ENCODE results near the gene RASGRP2.

Gene RASGRP2

GRCh38 chr11:64772303-64773018 lies 28.5 kb upstream of the RASGRP2 start:
- H3K27ac ChIP-seq = no peak overlapping the region
- in situ Hi-C loops (cut with HindIII; ENCODE audit: low pct_ligation_motif_present, low sequenced_read_pairs) = no loop called here
- peaks cover 93% of the 10 kb centered on the region for H3K36me3 ChIP-seq (replicated peaks)
- no peaks in the 10 kb centered on the region for H3K27me3 ChIP-seq (replicated peaks)
- DNase-seq = no peak
- no peak for TF ChIP-seq CTCF (IDR thresholded peaks at IDR 0.05; ENCODE audit: low read depth, low read length, missing control alignments)
- H3K4me3 ChIP-seq (ENCODE audit: low read depth, low read length) = no peak overlapping the region

GRCh38 chr11:64771861-64772260 lies 27.9 kb upstream of the RASGRP2 start:
- H3K36me3 ChIP-seq (replicated peaks) = peaks cover 96% of the 10 kb centered on the region
- no peaks in the 10 kb centered on the region for H3K27me3 ChIP-seq (replicated peaks)
- no peak for TF ChIP-seq CTCF (IDR thresholded peaks at IDR 0.05; ENCODE audit: low read depth, low read length, missing control alignments)
- DNase-seq = no peak
- H3K4me3 ChIP-seq (ENCODE audit: low read depth, low read length) = no peak overlapping the region
- in situ Hi-C loops (cut with HindIII; ENCODE audit: low pct_ligation_motif_present, low sequenced_read_pairs) = no loop called here
- no peak overlapping the region for H3K27ac ChIP-seq

DNA sequence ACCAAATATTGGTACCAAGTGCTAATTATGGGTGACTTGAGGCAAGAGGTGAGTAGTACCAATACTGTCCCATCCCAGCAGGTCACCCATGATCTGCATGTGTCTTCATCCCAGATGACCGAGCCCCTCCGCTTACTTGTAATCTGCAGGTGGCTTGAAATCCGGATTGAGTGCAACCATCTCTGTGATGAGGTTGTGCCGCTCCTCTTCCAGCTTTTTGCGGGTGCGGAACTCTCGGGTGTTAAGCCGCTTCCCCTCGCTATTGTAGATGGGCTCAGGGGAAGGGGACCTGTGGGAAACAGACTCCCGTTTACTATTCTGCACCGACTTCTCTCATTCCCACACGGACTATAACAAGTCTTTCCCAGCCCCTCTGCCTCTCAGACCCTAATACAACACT lies 26.2 kb upstream of the RASGRP2 start:
- H3K27me3 ChIP-seq (replicated peaks) = no peaks in the 10 kb centered on the region
- H3K4me3 ChIP-seq (ENCODE audit: low read depth, low read length) = no peak overlapping the region
- no peak for TF ChIP-seq CTCF (IDR thresholded peaks at IDR 0.05; ENCODE audit: low read depth, low read length, missing control alignments)
- H3K27ac ChIP-seq = no peak overlapping the region
- peaks cover 92% of the 10 kb centered on the region for H3K36me3 ChIP-seq (replicated peaks)
- in situ Hi-C loops (cut with HindIII; ENCODE audit: low pct_ligation_motif_present, low sequenced_read_pairs) = no loop called here
- no peak for DNase-seq

DNA sequence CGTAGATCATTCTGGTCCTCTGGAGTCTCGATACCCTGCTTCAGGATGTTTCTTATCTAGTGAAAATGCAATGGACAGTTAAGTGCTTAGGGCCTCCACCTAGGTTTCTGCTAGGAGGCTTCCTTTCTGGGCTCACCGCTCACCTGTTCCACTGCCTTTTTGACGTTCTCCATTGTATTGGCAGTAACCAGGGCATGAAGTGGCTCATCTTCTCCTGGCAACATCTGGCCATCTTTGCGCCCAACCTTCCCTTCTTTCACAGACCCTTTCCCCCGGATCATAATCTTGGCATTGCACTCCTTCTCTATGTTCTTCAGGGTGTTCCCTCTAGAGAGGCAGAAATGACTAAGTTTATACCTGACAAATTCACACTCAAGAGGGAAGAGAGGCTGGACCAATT lies 25.3 kb upstream of the RASGRP2 start:
- peaks cover 92% of the 10 kb centered on the region for H3K36me3 ChIP-seq (replicated peaks)
- H3K27me3 ChIP-seq (replicated peaks) = no peaks in the 10 kb centered on the region
- H3K27ac ChIP-seq = no peak overlapping the region
- H3K4me3 ChIP-seq (ENCODE audit: low read depth, low read length) = no peak overlapping the region
- in situ Hi-C loops (cut with HindIII; ENCODE audit: low pct_ligation_motif_present, low sequenced_read_pairs) = no loop called here
- no peak for DNase-seq
- no peak for TF ChIP-seq CTCF (IDR thresholded peaks at IDR 0.05; ENCODE audit: low read depth, low read length, missing control alignments)

GRCh38 chr11:64768300-64768694 lies 24.4 kb upstream of the RASGRP2 start:
- in situ Hi-C loops (cut with HindIII; ENCODE audit: low pct_ligation_motif_present, low sequenced_read_pairs) = no loop called here
- H3K27ac ChIP-seq = no peak overlapping the region
- TF ChIP-seq CTCF (IDR thresholded peaks at IDR 0.05; ENCODE audit: low read depth, low read length, missing control alignments) = no peak
- no peak for DNase-seq
- peaks cover 93% of the 10 kb centered on the region for H3K36me3 ChIP-seq (replicated peaks)
- no peak overlapping the region for H3K4me3 ChIP-seq (ENCODE audit: low read depth, low read length)
- H3K27me3 ChIP-seq (replicated peaks) = no peaks in the 10 kb centered on the region

Data from brain microvascular endothelial cell (primary cell).